ENCODE data around the gene TNPO2.
"Not testable (repeated sequence)": the region's sequence is repeated elsewhere in the genome, so short reads cannot be mapped to it uniquely, and the experiment has no call there.

Gene TNPO2

GRCh38 chr19:12705169-12705568 lies 18.6 kb downstream of the TNPO2 start:
- no peak for DNase-seq

DNA sequence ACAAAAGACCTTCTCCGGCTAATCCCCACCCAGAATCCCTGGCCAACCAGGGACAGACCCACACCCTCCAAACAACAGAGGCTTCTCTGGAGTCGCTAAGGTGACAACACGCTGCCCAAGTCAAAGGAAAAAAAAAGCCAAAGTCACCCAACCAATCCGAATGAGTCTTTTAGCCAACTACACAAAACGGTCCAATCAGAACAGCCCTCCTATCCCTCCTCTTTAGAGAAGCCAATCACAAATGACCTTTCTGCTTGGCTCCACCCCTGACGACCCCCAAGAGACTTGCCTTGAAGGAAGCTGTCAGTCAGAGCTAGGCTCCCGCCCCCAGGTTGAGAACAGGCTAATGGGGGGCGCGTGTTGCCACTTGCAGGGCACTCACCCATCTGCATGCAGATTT lies 20.7 kb downstream of the TNPO2 start:
- DNase-seq, result no peak

- DNase-seq, result no peak
Measured at GRCh38 chr19:12701596-12702282, 22.0 kb downstream of the TNPO2 start.

DNA sequence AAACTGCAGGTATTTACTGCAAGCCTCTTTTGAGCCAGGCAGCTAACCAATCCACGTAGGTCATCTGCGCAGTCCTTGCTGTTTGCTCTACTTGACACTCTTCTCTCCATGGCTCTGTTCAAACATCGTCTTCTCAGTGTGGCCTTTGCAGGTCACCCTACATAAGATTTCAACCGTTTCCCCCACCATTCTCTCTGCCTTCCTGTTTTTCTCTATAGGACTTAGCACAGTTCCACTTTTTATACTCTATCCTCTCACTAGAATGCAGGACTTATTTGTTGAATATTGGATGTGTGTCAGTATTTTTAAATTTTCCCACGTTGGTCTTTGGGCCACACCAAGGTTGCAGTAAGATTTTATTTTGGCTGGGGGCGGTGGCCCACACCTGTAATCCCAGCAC lies 25.6 kb downstream of the TNPO2 start:
- no peak for DNase-seq

DNA sequence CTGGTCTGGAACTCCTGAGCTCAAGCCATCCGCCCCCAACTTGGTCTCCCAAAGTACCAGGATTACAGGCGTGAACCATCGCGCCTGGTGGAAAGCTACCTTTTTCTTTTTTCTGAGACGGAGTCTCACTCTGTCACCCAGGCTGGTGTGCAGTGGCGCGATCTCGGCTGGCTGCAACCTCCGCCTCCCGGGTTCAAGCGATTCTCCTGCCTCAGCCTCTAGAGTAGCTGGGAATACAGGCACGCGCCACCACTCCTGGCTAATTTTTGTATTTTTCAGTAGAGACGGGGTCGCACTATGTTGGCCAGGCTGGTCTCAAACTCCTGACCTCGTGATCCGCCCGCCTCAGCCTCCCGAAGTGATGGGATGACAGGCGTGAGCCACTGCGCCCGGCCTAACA lies 26.3 kb downstream of the TNPO2 start:
- DNase-seq, result not testable (repeated sequence)

GRCh38 chr19:12696366-12697335 lies 27.1 kb downstream of the TNPO2 start, which contains the start of gene FBXW9:
FBXW9 (minus strand) TSS chr19:12696631; CDS start chr19:12696581, 50 bp downstream.
- peak; percentile 98 for DNase-seq

GRCh38 chr19:12695997-12696365 lies 27.8 kb downstream of the TNPO2 start:
- no peak for DNase-seq

- no peak for DNase-seq
Measured at GRCh38 chr19:12695514-12695913, 28.2 kb downstream of the TNPO2 start.

DNA sequence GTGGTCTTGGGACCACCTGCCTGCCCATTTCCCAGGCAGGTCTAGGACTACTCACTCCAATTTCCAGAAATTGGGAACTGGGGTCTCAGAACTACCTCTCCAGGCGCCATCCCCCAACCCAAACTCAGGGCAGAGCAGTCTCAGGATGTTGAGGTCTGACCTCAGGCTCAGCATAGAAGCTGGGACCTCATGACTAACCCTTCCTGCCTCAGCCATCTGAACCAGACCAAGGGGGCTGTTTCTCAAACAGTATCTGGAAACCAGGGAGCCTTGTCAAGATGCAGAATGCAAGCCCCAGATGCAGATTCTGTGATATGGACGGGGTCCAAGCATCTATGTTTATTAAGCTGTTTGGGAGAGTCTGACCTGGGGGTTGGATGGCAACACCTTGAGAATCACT lies 28.6 kb downstream of the TNPO2 start:
- DNase-seq, result no peak

DNA sequence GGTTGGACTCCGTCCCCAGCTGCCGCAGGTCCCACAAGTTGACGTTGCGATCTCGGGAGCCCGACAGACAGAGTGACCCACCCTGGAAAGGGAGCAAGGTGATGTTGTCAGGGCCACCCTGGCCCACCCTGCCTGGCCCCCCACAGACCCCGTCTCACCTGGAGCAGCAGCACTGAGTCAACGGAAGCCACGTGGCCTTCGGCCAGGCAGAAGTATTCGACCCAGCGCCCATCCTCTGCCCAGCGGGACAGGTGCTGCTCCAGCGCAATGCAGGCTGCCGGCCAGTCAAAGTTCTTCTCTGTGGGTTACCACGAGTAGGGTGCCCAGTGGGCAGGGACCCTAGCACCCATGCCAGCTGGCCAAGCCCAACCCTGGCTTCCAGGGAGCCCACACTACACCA lies 29.1 kb downstream of the TNPO2 start:
- no peak for DNase-seq

- DNase-seq, result no peak
Measured at GRCh38 chr19:12692960-12693359, 30.8 kb downstream of the TNPO2 start.

DNA sequence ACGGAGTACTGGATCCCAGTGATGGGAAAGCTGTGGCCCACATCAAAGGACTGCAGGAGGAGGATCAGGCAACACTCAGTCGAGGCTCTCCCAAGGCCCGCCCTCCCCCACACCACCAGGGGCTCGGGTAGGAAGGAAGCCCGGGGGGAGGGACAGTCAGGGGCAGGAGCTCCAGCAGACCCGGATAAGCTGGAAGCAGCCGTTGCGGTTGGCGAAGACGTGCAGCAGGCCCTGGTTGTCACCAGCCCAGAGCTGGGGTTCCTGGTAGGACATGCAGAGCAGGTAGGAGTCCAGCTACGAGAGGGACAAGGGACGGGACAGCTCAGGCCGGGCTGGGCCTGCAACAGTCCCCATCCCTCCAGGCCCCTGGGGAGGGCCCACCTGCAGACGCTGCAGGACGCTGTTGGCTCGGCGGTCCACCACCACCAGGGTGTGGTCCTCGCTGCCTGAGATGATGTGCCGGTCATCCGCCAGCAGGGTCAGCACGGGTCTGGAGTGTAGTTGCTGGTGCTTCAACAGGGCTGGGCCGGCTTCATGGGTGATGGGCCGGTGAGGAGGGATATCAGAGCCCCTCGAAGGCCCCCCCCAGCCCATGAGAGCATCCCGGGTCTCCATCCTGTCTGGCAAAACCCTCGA lies 34.0 kb downstream of the TNPO2 start:
- DNase-seq, result no peak

GRCh38 chr19:12689012-12689411 lies 34.7 kb downstream of the TNPO2 start:
- DNase-seq, result no peak

DNA sequence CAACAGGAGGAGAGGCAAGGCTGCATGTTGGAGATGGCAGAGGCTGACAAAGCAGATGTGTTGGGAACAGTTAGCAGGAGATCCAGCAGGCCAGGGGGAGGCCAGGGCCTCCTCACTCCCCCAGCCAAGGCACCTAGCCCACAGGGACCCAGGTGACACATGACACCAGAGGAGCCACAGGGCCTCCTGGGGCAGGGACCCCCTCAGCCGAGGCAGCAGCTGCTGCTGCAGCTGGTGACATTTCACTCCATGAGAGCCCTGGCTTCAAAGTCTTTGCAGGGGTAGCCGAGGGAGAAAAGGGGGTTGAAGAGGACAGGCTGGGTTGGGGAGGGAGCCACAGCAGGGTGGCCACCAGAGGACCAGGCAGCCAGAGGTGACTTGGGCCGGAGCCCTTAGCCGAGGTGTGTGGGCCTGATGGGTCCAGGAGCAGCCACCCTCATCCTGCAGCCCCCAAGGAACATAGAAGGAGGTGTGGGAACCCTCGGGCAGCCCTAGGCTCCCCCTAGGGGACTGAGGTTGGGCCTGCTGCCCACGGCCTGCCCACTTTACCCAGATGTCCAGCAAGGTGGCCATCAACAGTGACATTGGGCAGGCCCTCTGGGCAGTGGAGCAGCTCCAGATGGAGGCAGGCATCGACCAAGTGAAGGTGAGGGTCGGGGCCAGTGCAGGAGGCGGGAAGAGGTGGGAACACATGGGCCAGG lies 36.1 kb downstream of the TNPO2 start, which contains the start of gene GNG14:
TSS of gene GNG14 (plus strand) at position 503 of the 701 bp plus-strand sequence. CDS start at position 554, 51 bp downstream.
- no peak for DNase-seq

- DNase-seq, result no peak
Measured at GRCh38 chr19:12685831-12686230, 37.9 kb downstream of the TNPO2 start.

DNA sequence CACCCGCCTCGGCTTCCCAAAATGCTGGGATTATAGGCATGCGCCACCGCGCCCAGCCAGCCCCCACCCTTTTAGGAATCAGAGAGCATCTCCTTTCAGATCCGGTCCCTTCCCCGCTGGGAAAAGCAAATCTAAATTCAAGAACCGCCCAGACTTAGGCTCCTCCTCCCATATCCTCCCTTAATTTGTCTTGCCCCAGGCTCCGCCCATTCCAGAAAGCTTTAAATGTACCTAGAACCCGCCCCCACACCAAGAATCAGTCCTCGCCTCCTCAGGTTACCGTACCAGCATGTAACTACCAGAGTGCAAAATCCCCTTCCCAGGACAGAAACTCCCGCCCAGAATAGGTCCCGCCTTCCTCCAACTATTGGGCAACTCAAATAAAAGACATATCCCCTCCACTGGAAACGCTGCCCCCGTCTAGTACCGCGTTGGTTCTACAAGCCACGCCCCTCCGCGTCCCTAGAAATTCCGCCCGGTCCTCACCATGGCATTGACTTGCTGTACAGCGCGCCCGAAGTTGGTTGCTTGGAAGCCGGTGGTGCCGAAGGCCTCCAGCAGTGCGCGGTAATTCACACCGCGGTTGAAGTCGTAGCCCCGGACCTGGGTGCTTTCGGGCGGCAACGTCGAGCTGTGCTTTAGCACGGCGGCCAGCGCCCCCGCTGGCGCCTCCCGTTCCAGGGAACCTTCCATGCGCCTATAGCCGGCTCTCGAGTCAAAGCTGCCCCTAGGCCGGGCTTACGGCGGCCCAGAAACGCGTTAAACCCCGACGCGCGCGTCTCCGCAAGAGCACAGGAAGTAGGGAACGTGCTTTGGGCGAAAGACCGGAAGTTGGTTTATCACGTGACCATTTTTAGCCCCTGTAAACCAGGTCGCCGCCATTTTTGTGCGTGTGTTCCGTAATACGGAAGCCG lies 42.4 kb downstream of the TNPO2 start, which contains the start of gene DHPS:
TSS of gene DHPS (minus strand) at position 807 of the 914 bp plus-strand sequence. CDS start at position 693, 114 bp downstream.
- DNase-seq, result peak; percentile 90

DNA sequence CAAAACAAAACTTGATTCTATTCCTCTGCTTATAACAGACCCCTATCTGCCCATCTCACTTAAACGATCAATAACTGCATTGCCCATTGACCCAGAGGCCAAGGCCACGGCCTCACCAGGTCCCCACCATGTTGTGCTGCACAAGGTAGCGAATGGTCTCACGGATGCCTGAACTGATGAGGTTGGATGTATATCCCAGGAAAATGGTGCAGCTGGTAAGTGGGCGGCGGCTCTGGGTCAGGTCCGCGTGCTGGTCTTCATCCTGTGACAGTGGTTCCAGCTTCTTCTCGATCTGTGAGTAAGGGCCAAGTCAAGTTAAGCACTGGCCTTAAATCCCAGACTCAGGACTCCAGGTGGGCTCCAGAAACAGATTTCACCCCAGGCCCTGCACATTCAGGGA lies 43.7 kb downstream of the TNPO2 start:
- DNase-seq, result no peak

- DNase-seq, result not testable (repeated sequence)
Measured at GRCh38 chr19:12678039-12678438, 45.7 kb downstream of the TNPO2 start.

DNA sequence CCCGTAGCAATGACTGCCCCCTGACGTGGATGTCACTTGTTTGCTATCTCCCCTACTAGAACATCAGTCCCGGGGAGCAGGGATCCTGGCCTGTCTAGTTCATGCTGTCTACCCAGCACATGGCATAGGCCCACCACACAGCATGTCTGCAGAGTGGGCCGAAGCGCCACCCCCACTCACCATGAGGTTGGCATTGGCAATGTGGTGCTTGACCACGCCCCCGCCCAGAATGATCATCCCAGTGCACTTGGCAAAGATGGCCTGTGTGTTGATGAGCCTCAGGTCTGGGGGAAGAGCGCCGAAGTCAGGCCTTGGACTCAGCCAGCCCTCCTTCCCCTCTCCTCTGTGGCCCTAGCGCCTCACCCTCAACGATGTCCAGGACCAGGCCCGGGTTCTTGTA lies 46.8 kb downstream of the TNPO2 start:
- DNase-seq, result no peak

DNA sequence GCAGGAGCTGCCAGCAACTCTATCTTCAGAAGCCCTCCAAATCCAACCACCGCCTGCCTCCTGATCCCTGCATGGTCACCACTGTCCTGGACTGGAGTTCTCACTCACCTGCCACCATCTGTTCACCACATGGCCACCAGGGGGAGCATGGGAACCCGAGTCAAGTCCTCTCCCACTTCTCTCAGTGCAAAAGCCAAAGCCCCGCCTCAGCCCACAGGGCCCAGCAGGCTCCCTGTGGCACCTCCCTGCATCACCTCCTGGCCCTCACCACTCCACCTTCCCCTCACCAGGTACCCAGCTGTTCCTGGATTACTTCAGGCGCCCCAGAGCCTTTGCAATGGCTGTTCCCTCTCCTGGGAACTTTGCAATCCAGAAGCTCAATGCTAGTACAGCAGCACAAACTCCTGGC lies 47.3 kb downstream of the TNPO2 start:
- DNase-seq, result peak; percentile 46

- no peak for DNase-seq
Measured at GRCh38 chr19:12675940-12676339, 47.8 kb downstream of the TNPO2 start.

All from midbrain (tissue), 1 donor.